PFSK-1 (cell line): ENCODE results near the gene FAM120B.

Experiments used
- FOXP2 ChIP-seq: optimal IDR thresholded peaks from 2 replicates; pipeline ENCODE3; 2011; ENCODE audit warnings: borderline replicate concordance, control low read depth, inconsistent platforms; ENCODE audit not compliant: insufficient read depth; ENCODE audit errors: extremely low read length, extremely low read depth
- TAF1 ChIP-seq: IDR thresholded peaks from 2 replicates; pipeline ENCODE4 v1.6.1; 2012; ENCODE audit warnings: low read length, control low read depth, borderline replicate concordance; ENCODE audit not compliant: insufficient read depth

- no peak for TF ChIP-seq TAF1
- no peak for TF ChIP-seq FOXP2
These were observed 19.1 kb upstream of the FAM120B start for GRCh38 chr6:170287371-170287876.
